ENCODE data around the gene PTPRT.

DNA sequence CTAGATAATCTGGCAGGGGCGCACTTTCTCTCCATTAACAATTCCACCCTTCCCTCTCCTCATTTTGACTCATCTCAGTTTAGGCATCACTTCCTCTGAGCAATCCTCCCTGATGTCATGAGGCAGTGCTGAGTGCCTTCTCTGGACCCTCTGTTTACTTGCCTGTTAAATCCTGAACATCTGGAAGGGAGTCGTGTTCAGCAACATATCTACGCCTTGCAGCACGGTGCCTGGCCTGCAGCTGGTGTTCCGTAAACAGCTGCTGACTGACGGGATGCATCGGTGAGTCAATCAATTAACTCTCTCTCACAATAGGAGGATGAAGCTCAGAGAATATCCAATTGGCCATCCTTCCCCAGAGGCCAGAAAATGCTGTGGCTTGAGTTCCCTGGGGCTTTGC is 613.5 kb downstream of the PTPRT start:
- TF ChIP-seq JUND (IDR thresholded peaks at IDR 0.05), result no peak
- TF ChIP-seq SP1 (IDR thresholded peaks at IDR 0.05), result no peak
- TF ChIP-seq, protein P1, sequence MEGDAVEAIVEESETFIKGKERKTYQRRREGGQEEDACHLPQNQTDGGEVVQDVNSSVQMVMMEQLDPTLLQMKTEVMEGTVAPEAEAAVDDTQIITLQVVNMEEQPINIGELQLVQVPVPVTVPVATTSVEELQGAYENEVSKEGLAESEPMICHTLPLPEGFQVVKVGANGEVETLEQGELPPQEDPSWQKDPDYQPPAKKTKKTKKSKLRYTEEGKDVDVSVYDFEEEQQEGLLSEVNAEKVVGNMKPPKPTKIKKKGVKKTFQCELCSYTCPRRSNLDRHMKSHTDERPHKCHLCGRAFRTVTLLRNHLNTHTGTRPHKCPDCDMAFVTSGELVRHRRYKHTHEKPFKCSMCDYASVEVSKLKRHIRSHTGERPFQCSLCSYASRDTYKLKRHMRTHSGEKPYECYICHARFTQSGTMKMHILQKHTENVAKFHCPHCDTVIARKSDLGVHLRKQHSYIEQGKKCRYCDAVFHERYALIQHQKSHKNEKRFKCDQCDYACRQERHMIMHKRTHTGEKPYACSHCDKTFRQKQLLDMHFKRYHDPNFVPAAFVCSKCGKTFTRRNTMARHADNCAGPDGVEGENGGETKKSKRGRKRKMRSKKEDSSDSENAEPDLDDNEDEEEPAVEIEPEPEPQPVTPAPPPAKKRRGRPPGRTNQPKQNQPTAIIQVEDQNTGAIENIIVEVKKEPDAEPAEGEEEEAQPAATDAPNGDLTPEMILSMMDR (IDR thresholded peaks at IDR 0.05; ENCODE audit: low read depth, low read length, missing input control), result no peak
- TF ChIP-seq, protein P2, sequence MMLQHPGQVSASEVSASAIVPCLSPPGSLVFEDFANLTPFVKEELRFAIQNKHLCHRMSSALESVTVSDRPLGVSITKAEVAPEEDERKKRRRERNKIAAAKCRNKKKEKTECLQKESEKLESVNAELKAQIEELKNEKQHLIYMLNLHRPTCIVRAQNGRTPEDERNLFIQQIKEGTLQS (IDR thresholded peaks at IDR 0.05), result no peak
- TF ChIP-seq EGR1 (IDR thresholded peaks at IDR 0.05; ENCODE audit: low read depth in 2 of 2), result no peak
- no peak for TF ChIP-seq YY1 (IDR thresholded peaks at IDR 0.05)
- TF ChIP-seq, protein P3, sequence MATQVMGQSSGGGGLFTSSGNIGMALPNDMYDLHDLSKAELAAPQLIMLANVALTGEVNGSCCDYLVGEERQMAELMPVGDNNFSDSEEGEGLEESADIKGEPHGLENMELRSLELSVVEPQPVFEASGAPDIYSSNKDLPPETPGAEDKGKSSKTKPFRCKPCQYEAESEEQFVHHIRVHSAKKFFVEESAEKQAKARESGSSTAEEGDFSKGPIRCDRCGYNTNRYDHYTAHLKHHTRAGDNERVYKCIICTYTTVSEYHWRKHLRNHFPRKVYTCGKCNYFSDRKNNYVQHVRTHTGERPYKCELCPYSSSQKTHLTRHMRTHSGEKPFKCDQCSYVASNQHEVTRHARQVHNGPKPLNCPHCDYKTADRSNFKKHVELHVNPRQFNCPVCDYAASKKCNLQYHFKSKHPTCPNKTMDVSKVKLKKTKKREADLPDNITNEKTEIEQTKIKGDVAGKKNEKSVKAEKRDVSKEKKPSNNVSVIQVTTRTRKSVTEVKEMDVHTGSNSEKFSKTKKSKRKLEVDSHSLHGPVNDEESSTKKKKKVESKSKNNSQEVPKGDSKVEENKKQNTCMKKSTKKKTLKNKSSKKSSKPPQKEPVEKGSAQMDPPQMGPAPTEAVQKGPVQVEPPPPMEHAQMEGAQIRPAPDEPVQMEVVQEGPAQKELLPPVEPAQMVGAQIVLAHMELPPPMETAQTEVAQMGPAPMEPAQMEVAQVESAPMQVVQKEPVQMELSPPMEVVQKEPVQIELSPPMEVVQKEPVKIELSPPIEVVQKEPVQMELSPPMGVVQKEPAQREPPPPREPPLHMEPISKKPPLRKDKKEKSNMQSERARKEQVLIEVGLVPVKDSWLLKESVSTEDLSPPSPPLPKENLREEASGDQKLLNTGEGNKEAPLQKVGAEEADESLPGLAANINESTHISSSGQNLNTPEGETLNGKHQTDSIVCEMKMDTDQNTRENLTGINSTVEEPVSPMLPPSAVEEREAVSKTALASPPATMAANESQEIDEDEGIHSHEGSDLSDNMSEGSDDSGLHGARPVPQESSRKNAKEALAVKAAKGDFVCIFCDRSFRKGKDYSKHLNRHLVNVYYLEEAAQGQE (IDR thresholded peaks at IDR 0.05), result no peak
- TF ChIP-seq, protein P4, sequence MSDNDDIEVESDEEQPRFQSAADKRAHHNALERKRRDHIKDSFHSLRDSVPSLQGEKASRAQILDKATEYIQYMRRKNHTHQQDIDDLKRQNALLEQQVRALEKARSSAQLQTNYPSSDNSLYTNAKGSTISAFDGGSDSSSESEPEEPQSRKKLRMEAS (IDR thresholded peaks at IDR 0.05), result no peak
- no peak for TF ChIP-seq RAD21 (IDR thresholded peaks at IDR 0.05)
- TF ChIP-seq FOXA1 (IDR thresholded peaks at IDR 0.05), result no peak
- TF ChIP-seq TAF1 (conservative IDR thresholded peaks at IDR 0.05), result no peak
- TF ChIP-seq GABPA (IDR thresholded peaks at IDR 0.05 in 1 of 2, conservative IDR thresholded peaks at IDR 0.05 in 1 of 2), result no peak
- no peak for TF ChIP-seq NR2F2 (IDR thresholded peaks at IDR 0.05)

All from liver (tissue), 3 donors.